Activated T-cell treated with anti-CD3 and anti-CD28 coated beads for 1 hour (primary cell): ENCODE data around the gene SMIM32.

Experiments used
- DNase-seq: peaks from one replicate; pipeline ENCODE4 v3.0.0-alpha.2; 2020; ENCODE audit warnings: low read depth

Gene SMIM32

DNA sequence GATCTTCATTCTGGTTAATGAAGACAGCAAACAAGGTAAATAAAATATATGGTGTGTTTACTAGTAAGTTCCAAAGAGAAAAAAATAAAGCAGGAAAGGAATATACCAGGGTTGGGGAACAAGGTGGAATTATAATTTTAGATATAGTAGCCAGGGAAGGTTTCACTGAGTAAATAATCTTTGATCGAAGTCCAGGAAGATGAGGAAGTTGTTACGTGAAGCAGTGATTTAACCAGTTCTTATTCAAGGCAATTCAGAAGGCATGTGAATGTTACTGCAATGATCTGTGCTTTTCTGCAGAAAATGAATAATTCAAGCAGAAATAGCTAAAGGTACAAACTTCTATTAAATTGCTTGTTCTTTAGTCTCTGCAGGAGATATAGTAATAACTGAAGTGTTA lies 6.2 kb downstream of the SMIM32 start:
- no peak for DNase-seq

DNA sequence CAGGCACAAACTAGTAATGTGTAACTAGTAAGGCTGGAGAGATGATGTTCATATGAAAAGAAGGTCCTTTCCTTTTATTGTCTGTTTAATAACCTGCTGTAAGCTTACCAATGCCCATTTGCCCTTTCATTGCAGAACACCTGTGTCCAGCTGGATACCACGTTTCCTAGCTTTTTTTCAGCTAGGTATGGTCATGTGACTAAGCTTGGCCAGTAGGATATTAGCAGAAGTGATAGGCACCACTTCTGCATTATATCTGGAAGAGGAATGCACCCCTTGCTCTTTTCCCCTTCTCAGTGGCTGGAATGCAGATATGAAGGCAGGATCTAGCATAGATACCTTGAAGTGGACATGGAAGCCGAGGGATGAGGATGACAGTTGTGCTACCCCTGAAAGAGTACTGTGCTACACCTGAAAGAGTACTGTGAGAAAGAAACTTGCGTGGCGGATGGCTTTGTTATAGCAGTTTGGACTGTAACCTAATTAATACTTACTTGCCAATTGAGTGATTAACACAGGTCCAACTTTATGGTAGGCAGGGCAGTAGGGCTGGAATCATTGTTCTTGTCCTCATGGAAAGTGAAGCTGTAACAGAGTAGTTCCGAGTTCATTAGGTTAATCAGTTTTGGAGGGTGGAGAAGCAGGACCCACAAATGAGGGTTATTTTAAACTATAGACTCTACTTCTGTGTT lies 6.8 kb downstream of the SMIM32 start:
- DNase-seq = no peak

DNA sequence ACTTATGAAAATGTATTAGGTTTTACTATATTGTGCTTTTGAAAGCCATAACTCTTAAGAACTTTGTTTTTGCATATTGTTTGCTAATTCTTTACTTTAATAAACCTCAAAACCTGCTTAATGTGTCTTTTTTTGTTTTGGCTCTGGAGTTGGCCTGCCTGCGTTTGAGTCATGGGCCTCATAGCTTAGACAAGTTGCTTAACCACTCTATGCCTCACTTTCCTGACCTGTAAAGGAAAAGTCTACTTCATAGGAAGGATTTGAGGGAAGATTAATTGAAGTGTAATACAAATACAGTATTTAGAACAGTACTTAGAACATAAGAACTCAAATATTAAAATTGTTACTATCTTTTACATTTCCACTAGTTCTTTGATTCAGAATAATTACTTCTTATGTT lies 10.3 kb downstream of the SMIM32 start:
- no peak for DNase-seq

DNA sequence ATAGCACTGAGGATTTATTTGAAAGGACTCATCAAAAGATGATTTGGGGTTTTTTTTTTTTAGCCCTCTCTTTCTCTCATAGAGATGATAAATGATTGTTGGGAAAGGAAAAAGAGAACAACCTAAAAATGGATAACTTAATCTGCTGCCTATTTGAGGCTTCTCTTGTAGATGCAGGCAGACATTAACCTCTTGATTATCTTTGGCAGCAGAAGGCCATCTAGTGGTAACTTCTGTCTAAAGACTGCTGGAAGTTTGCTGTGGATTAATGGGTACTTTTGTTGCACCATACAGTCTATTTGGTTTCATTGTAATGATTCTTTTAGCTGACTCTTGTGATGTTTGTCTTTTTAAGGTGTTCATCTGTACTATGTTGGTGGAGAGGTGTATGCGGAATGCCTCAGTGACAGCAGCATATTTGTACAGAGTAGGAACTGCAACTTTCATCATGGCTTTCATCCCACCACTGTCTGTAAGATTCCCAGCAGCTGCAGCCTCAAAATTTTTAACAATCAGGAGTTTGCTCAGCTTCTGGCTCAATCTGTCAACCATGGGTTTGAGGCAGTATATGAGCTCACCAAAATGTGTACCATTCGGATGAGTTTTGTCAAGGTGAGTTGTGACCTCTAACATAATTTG lies 18.8 kb downstream of the SMIM32 start:
- DNase-seq = no peak

DNA sequence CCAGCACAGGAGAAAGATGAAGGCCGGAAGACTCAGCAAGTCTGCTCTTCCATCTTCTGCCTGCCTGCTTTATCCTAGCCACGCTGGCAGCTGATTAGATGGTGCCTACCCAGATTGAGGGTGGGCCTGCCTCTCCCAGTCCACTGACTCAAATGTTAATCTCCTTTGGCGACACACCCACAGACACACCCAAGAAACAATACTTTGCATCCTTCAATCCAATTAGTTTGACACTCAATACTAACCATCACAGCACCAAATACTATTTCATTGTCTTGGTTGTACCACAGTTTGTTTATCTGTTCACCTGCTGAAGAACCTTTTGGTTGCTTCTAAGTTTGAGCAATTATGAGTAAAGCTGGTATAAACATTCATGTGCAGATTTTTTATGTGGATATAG lies 23.7 kb downstream of the SMIM32 start:
- DNase-seq = no peak

DNA sequence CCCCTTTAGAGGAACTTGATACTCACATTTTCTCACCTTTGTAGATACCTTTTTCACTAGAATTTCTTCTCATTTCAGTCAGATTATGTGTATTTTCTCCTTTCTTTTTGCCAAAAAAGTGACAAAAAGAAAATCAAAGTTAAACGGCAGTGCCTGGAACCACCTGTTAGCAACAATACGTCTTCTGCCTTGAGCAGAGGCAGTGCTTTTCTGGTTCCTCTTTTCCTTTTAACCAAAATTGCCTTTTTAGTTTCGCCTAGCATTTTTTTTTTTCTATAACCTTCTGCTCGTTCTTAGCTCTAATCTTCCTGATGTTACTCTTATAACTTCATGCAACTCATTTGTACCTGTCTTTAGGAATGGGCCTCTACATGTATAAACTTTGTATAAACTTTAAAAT lies 26.1 kb downstream of the SMIM32 start:
- DNase-seq = no peak

DNA sequence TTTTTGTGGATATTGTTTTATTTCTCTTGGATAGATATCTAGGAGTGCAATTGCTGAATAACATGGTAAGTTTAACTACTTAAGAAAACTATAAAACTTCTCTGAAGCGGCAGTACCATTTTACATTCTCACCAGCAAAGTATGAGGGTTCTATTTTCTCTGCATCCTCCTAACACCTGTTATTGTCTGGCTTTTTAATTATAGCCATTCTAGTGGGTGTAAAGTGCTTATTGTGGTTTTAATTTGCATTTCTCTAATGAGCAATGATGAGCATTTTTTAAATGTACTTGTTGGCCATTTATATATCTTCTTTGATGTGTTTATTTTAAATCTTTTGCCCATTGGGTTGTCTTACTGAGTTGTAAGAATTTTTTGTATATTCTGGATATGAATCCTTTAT lies 28.7 kb downstream of the SMIM32 start:
- DNase-seq = no peak

DNA sequence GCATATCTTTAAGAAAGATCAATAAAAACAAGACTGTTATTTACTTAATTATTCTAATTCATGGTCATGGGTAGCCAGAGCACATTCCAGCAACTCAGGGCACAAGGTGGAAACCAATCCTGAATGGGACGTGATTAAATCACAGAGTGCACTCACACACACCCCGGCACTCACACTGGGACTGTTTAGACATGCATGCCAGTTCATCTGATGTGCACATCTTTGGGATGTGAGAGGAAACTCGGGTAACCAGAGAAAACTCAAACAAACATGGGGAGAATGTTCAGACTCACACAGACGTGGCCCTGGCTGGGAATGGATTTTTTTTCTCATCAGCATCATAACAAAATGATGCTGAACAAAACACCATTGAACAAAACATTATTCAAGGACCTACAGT lies 31.0 kb downstream of the SMIM32 start:
- no peak for DNase-seq

DNA sequence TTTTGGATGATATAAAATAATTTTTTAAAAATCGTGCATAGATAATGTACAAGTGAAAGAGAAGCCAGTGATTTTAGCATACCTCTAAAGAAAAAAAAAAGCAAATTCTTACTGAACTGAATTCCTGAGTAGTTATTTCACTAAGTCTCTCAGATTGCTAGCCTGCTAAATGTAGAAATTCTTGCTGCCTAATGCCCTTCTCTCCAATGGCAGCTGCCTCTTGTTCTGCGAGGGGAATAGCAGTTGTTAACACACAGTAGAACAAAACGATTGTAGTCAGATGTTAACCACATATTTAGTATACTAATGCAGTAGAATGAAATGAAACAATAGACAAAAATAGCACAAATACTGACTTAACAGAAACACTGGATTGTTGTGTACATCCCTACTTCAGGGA lies 33.5 kb downstream of the SMIM32 start:
- DNase-seq = no peak

DNA sequence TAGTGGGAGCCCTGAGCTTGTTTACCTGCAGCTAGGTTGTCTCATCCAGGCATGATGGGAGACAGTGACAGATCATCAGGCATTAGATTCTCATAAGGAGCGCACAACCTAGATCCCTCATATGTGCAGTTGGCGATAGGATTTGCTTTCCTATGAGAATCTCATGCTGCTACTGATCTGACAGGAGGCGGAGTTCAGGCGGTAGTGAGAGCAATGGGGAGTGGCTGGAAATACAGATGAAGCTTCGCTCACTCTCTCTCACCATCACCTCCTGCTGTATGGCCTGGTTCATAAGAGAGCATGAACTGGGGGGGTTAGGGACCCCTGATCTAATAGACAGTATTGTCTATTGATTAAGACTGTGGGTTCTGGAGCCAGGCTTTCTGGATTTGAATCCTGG lies 35.4 kb downstream of the SMIM32 start:
- DNase-seq = no peak

DNA sequence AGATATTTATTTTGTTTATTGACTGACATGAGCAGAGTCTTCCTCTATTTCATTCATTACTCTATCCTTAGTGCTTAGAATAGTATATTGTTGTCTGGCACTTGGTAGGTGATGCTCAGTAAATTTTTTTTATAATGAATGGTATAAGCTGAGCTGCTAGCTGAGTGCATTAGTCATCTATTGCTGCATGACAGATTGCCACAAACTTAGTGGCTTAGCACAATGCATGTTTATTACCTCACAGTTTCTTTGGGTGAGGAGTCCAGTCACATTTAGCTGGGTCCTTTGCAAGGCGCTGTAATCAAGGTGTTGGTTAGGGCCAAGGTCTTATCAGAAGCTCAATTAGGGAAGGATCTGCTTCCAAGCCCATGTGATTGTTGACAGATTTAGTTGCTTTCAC lies 37.2 kb downstream of the SMIM32 start:
- no peak for DNase-seq

DNA sequence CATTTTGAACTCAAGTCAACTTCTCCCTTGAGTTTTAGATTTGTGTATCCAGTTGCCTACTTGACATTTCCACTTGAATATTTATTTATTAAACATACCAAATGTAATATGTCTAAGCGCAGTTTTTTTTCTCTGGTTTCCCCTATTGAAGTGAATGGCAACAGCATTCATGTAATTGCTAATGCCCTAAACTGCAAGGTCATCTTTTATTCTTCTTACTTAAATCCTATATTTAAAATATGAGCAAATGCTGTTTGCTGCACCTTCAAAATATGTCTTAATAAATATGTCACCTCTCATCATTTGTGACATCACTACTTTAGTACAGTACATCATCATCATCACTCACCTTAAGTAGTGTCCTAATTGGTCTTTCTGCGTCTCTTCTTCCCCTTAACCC lies 37.9 kb downstream of the SMIM32 start:
- DNase-seq = no peak

DNA sequence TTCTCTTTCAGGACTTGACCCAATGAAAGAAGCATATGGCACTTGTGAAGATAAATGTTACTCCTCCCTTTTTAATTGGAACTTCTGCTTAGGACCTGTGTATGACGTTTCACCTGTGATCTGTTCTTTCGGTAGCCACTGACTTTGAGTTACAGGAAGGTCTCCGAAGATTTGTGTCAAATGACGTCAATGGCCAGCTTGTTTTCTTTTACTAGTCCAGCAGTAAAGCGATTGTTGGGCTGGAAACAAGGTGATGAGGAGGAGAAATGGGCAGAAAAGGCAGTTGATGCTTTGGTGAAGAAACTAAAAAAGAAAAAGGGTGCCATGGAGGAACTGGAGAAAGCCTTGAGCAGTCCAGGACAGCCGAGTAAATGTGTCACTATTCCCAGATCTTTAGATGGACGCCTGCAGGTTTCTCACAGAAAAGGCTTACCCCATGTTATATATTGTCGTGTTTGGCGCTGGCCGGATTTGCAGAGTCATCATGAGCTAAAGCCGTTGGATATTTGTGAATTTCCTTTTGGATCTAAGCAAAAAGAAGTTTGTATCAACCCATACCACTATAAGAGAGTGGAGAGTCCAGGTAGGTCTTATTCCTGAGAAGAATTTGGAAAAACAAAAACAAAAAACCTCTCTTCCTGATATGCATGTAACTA lies 39.3 kb downstream of the SMIM32 start:
- DNase-seq = no peak

DNA sequence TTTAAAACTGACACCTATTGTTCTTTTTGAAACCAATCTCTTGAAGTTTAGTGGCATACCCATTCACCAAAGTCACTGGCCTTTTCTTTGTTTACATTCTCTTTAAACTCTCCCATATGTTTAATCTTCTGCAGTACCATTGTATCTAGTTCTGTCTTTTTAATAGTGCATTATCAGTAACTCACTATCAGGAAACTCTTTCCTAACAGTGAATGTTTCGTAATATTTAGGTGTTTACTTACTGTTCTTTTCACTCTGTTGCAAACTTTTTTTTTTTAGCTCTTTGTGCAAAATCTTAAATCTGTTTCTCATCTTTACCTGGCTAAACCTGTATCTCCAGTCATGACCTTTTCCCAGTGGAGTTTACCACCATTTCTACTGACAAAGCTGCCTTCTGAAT lies 43.1 kb downstream of the SMIM32 start:
- no peak for DNase-seq

DNA sequence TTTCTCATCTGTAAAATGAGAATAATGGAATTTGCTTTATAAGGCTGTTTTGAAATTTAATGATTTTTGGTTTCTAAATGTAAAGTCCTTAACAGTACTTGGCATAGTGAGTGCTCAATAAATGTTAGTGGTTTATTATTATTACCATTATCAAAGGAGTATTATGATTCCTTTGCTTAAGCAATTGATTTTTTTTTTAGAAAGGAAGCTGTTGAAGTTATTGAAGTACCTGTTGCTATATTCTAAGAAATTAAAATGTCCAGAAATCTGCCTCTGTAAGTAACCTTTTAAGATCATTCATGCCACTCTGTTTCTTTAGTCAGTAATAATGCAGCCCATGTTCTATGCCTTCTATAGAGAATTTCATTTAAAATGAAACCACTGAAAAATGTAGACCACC lies 45.3 kb downstream of the SMIM32 start:
- no peak for DNase-seq

DNA sequence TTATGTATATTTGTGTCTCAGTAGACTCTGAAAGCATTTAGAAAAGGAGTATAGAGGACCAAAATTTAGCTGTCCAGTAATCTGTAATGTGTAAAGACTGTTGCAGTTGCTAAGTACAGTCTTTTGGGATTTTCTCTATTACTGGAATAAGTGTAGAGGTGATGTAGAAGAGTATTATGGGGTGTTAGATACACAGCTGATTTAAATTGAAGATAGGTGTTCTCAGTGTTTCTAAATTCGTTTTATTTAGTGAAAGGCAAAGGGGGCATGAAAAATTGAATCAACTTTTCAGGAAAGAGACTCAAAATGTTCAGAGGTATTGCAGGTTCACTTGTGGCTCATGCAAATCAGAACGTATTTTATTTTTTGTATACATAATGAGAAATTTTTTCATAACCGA lies 46.8 kb downstream of the SMIM32 start:
- no peak for DNase-seq

DNA sequence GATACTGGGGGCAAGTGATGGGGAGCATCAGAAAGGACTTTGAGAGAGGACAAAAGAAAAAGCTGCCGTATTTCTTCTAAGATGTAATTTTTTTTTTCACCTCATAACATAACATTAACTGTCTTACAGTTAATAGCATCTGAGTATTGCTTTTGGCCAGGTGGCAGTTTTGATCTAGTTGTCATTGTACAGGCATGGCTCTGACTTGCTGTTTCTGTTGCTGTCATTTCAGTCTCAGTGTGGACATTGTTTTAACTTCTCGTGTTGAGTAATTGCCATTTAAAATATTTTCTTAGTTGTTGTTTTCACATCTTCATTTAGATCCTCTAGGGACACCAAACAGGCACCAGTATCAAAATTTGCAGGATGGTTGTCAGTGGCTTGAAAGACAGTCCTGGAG lies 47.9 kb downstream of the SMIM32 start:
- DNase-seq = no peak

DNA sequence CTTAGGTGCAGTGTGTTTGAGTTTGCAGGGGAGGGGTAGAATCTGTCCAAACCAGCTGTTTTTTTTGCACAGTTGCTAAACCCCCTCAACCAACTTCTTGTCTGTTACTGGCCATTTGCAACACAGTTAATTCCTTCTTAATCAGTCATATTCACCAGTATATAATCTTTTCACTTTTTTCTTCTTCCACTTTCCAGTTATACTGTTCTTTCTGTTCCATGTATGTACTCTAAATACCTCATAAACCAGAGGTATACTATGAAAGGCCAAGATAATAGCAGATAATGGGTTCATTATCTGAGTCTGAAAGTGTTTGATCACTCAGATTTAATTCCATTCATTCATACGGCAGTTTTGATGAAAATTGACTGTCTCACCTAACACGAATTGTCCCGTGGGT lies 49.2 kb downstream of the SMIM32 start:
- no peak for DNase-seq

DNA sequence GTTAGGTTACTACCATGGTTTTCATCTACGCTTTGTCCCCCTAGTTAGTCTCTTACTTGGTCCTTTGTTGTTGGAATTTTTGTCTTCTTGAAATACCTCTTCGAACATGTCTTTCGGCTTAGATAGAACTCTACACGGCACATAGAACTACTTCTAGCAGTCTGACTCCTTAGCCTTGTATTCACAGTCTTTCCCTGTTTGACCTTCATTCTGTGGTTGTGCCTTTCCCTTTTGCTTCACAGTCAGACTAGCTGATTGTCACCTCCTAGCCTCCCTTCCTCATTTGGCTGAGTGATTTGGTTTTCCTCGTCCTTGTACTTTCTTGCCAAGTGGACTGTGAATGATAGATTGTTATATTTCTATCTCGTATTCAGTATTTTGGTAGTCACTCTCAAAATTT lies 49.6 kb downstream of the SMIM32 start:
- DNase-seq = no peak

DNA sequence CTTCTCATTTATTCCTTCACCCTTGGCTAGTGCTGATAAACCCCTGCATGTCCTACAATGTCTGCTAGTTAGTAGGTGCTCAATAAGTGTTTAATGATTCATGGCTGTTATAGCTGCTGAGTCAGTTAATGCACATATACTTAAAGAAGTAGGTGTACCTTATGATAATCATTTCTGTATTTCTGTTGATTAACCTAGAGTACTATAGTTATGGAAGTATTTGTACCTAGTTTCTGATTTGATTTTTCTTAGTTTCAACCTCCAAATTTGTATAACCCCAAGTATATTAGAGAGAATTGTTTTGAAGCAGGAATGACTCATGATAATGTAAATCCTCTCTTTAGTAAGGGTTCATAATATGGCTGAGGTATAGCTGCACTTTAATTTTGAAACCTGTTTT lies 51.4 kb downstream of the SMIM32 start:
- no peak for DNase-seq
